Raji (cell line): ENCODE results near the gene RPL15.

Source experiments
- POLR2A ChIP-seq: IDR thresholded peaks from 2 replicates; pipeline ENCODE4 v1.6.1; 2011; ENCODE audit warnings: low read depth, low read length, control low read depth; ENCODE audit not compliant: insufficient read depth

The RPL15 gene

DNA sequence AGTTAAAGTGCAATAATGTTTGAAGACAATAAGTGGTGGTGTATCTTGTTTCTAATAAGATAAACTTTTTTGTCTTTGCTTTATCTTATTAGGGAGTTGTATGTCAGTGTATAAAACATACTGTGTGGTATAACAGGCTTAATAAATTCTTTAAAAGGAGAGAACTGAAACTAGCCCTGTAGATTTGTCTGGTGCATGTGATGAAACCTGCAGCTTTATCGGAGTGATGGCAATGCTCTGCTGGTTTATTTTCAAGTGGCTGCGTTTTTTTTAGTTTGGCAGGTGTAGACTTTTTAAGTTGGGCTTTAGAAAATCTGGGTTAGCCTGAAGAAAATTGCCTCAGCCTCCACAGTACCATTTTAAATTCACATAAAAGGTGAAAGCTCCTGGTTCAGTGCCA, 2.7 kb downstream of the RPL15 start:
- TF ChIP-seq POLR2A = no peak

GRCh38 chr3:23920151-23920655, 3.3 kb downstream of the RPL15 start:
- TF ChIP-seq POLR2A = 0 out of 2 replicates have a peak, but pooled peaks have one; percentile 24

DNA sequence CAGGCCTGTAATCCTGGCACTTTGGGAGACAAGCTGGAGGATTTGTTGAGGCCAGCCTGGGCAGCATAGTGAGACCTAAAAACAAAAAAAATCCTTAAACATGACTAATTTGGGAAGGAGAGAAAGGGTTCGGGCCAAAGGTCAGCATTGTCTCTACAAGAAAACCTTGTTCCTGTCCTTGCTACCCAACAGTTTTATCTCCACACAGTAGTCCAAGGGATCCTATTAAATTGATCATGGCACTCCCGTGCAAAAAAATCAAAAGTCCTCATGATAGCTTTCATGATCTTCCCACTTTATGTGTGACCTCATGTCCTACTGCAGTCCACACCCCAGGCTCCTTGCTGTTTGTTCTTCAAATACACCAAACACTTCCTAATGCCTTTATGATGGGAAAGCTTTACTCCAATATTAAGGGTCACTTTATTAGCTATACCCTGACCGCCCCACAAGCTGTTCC, 4.2 kb downstream of the RPL15 start:
- peak; percentile 37; the same call in 1 of the 2 replicates for TF ChIP-seq POLR2A

DNA sequence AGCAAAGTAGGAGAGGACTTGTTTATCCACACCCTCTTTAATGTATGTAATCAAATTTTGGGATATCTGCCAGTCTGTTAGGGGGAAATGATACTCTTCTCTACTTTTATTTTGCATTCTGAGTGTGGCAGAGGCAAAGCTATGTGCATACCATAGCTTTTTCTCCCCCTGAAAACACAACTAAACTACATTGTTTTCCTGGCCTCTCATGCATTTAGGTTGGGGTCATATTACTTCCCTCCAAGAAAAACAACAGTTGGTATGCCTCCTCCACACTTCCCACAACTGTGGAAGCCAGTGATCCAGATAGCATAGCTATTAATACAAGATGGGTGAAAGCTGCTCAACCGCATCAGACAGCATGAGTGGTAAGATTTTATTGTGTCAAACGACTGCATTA, 6.9 kb downstream of the RPL15 start:
- no peak for TF ChIP-seq POLR2A

- no peak for TF ChIP-seq POLR2A
Observed at GRCh38 chr3:23926246-23926645, 9.3 kb downstream of the RPL15 start.

DNA sequence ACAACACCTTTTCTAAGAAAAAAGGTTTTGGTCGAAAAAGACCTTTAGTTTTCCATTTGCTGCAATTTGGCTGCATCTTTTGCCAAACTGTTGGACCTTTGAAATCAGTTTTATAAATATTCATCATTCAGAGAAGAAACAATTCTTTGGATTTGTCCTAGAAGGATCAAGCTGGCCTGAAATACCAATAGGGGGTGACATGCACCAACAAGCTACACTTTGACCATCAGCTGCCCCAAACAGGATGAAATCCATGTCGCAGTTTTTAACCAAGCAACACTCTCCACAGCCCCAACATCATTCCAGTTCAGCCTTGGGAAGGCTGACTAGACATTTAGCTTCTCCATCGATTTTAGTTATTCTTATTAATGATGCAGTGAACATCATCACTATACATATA, 9.8 kb downstream of the RPL15 start:
- TF ChIP-seq POLR2A = no peak

DNA sequence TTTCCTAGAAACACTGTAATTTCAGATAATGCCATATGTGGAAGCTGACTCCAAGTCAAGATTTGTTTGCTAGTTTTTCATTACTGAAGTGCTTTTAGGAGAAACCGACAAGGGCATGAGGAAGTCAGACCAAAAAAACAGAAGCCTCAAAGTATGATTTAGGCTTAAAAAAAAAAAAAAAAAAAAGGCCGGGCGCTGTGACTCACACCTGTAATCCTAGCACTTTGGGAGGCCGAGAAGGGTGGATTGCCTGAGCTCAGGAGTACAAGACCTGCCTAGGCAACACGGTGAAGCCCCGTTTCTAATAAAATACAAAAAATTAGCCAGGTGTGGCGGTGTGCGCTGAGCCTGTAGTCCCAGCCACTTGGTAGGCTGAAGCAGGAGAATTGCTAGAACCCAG, 11.6 kb downstream of the RPL15 start:
- no peak for TF ChIP-seq POLR2A

- no peak for TF ChIP-seq POLR2A
Observed at GRCh38 chr3:23931597-23931996, 14.7 kb downstream of the RPL15 start.

GRCh38 chr3:23932571-23932970, 15.6 kb downstream of the RPL15 start:
- no peak for TF ChIP-seq POLR2A

GRCh38 chr3:23934253-23934652, 17.3 kb downstream of the RPL15 start:
- no peak for TF ChIP-seq POLR2A

DNA sequence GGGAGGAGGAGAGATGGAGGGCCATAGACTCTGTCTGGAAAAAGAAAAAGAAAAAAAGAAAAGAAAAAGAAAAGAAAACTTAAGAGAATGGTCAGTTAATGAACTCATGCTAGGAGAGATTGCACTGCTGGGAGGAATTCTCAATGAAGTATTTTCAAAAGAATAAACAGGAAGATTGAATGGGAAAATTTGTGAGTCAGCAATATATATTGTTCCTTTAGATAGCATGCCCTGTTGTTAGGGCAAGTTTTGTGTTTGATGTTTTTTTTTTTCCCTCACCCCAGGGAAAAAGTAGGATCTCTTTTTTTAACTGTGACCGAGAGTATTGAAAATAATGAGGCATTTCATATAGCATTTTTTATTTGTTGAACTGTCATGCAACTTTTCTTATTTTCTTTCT, 20.4 kb downstream of the RPL15 start:
- no peak for TF ChIP-seq POLR2A

DNA sequence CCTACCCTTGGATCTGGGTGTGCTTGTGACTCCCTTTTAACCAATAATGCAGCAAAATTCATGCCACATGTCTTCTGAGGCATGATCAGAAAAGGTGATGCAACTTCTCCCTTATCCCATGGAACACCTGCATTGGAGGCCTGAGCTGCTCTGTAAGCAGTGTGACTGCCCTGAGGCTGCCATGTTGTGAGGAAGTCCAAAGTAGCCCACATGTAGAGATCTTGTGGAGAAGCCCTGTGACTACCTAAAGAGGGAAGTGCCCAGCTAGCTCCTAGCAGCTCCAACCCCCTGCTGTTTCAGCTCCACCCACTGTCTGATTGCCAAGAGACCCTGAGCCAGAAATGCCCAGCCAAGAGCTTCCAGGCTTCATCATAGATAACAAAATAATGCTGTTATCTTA, 21.8 kb downstream of the RPL15 start:
- TF ChIP-seq POLR2A = no peak

DNA sequence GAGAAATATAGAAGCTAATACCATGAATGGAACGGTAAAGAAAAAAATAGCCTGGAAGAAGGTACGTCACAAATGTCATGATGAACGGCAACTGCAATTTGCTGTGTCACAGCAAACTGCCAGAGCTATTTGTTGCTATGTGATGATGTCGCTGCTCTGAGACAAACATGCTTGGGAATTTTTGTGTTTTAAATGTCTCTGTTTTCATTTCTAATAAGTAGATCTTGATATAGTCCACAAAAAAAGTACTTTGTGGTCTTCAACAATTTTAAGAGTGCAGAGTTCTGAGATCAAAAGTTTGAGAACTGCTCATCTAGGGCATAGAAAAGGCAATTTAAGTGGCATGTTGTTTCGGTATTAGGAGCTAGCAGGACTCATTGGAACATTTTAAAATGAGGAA, 23.8 kb downstream of the RPL15 start:
- TF ChIP-seq POLR2A = no peak

GRCh38 chr3:23941440-23941839, 24.5 kb downstream of the RPL15 start:
- TF ChIP-seq POLR2A = no peak

- no peak for TF ChIP-seq POLR2A
Observed at GRCh38 chr3:23942546-23942945, 25.6 kb downstream of the RPL15 start.

DNA sequence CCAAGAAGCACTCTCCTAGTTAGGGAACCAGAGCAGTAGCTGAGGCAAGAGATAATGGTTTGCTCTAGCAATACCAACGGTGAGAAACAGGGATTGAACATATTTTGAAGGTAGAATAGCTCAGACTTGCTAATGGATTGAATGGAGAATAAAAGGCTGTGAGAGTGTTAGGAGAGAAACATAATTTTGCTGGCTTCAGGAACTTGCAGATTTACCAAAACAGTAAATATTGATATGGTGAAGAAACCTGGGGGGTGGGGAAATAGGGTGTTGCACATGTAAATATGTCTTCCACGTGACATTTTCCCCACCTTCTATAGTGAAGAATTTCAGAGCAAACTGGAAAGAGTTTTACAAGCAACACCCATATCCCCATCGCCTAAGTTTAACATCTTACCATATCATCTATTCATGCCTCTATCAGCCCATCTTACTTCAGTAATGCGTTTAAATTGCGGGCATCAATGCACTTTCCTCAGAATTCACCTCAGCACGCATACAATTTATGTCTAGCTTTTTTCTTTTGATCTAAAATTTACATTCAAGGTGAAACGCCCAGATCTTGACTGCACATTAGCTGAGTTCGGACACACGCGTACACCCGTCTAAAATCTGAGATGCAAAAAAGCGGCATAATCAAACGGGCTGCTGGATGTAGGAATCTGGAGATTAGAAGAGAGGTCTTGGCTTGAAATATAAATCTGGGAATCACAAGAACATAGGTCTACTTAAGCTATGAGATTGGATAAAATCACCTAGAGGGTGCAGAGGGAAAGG, 27.3 kb downstream of the RPL15 start:
- TF ChIP-seq POLR2A = no peak
